GM21390 (cell line): ENCODE data around the gene AQP6.

Experiments
- ATAC-seq: cut with Tn5 transposase; IDR thresholded peaks from one replicate; pipeline ENCODE4 v1.9.1; 2021; ENCODE audit not compliant: unreplicated experiment

The AQP6 gene

DNA sequence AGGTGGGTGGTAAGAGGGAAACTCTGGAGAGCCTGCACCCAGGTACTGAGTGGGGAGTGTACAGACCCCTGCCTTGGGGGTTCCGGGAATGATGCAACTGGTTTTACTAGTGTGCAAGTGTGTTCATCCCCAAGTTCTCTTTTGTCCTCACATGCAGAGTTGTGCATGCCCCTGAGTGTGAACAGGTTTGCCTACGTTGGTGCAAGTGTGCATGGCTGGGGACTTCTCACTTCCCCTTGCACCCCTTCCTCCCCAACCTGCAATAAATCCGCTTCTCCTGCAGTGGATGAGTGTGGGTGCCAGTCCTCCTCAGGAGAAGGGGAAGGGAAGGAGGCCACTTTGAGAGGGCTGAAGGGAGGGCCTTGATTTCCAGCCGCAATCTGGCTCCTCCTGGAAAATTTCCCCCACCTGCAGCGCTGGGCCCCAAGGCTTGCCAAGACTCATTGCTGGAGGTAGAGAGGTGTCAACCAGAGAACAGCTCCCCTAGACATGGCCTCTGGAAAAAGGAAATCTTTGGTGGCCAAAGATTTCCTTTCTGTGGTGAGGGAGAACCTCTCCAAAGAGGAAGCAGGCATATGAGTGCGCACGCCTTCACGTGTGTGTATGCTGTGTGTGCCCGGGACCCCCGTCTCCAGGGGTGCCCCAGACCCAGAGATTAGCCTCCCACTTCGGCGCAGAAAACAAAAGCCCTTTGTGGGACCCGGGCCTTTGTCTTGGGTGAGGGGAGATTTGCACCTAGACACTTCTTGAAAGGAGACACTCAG is 16.7 kb upstream of the AQP6 start:
- no peak for ATAC-seq

DNA sequence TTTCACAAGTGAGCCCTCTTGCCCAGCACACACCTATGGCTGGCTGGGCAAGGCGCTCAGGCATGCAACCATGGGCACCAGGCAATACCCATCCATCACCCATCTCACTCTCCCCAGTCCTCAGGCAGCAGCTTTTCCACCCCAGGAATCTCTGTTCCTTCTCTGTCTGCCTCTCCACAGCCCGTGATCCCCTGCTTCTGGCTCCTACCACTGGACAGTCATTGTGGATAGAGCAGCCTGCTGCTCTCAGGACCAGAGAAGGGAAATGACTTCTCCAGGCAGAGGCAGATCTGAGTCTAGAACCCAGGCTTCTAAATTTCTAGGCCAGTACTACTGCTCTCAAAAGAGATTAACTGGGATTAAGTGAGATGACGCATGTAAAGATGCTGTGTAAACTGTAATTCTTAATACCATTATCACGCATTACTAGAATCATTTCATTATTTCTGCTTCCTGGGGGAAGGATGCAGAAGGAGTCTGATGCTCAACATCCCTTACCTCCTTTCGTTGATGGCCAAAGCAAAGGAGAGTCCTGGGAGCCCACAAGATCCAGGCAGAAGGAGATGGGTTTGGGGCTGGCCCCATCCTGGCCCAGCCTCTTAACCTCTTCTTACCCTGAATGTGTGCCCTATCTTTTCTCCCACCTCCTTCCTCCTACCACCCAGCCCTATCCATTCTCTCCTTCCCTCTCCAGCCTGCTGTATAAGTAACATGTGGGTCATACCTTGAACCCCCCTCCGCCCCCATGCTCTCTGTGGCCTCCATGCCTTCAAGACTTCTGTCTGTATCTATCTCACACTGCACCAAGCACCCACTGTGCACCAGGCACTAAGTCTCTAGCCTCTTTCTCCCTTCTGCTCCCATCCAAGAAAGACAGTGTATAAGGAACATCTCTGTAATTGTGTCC is 15.8 kb upstream of the AQP6 start:
- no peak for ATAC-seq

DNA sequence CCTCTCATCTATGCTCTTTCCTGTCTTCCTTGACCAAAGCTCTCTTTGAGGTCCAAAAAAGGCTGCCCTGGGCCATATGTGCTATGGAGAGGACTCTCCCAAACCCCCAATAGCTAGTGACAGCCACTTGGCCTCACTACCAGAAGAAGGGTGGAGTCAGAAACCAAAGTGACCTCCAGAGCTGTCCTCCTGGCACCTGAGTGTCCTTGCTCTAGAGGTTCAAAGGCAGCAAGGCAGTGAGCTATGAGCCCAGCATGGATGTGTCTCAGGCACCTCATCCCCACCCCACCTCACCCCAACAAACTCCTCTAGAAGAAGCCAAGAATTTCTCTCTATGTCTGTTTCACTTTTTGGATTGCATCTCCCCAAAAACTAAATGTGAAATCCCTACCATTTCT is 15.2 kb upstream of the AQP6 start:
- ATAC-seq: no peak

DNA sequence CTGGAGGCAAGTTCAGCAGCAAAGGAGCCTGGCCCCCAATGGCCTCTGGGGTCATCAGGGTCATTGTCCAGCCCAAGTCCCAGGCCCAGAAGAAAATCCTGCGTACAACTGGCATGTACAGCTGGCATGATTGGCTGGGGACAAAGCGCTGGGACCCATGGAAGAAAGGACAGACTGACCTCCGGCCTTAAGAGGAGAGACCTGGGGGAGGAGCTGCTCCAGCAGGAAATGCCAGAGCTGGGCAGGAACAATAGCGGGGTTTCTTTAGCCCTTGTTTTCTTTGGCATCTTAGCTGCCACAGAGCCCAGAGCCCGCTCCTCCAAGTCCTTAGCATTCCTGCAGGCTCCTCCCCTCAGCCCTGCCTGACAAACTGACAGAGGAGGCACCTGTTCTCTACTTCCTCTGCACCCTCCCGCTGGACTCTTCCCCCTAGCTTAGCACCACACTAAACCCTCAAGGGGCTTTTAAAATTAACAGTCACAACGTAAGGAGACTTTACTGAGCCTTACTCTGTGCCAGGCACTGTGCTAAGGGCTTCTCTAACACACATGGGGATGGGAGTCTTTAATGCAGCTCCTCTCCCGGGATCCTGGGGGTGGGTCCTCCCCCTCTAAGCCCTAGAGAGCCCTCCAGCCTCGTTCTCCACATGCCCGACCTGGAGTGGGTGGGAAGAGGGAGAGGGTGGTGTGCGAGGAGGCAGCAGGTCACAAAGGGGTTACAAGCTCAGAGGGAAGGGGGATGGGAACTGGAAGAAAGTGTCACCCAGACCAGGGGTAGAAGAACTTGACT is 12.9 kb upstream of the AQP6 start:
- ATAC-seq: no peak

DNA sequence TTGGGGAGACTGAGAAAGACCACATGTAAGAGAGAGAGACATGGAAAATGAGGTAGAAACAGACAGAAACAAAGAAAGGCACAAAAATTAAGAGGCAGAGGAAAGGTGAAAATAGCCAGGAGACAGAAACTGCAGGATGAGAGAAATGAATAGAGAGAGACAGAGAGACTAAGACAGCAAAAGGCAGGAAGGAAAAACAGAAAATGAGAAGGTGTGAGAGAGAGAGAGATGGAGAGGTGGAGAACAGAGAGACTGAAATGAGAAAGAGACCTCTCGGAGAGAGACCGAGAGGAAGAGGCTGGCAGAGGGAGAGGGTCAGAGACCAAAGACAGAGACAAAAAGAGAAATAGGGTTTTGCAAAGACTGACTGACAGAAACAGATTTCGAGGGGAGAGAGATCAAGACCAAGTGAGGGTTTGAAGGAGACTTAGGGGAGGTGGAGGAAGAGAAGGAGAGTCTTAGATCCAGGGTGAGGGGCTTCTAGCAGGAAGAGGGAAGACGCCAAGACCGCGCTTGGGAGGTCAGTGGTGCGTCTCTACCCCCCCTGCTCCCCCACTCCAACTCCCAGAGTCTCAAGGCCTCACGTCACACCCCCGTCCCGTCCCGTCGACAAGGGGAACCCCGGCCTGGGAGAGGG is 12.2 kb upstream of the AQP6 start:
- ATAC-seq: no peak

DNA sequence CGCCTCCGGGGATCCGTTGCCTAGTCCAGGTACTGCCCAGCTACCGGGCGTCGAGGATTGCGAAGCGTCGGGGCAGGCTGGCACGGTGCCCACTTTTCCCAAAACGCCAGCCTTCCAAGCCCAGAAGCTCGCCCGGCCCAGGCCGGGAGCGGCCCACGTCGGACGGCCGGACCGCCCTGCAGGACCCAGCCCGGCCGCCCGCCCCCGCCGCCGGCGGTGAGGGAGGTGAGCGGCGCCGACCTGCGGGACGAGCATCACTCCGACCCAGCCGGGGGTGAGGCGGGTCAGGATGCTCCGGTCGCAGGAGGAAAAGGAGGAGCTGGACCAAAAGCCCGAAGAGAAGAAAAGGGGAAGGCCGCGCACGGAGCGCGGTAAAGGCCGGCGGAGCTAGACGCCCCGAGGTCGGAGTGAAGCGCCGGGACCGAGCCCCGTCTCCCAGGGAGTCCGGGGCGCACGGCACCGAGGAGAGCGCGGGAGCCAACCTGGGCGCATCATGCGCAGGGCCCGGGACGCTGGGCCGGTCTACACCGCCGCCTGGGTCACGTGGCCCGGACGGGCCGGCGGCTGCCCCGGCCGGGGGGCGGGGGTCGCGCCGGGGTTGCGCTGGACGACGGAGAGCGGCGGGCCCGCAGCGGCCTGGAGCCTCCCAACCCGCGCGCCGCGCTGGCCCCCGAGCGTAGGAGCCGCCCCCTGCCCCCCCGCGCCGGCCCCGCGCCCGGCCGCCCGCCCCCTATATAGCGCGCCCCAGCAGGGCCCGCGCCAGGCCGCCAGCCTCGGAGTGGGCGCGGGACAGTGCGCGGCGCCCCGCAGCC is 11.4 kb upstream of the AQP6 start, which contains the start of gene AQP5:
AQP5 (plus strand) TSS at position 762 of the 812 bp plus-strand sequence. CDS start 146 bp downstream, outside the sequence.
- no peak for ATAC-seq

DNA sequence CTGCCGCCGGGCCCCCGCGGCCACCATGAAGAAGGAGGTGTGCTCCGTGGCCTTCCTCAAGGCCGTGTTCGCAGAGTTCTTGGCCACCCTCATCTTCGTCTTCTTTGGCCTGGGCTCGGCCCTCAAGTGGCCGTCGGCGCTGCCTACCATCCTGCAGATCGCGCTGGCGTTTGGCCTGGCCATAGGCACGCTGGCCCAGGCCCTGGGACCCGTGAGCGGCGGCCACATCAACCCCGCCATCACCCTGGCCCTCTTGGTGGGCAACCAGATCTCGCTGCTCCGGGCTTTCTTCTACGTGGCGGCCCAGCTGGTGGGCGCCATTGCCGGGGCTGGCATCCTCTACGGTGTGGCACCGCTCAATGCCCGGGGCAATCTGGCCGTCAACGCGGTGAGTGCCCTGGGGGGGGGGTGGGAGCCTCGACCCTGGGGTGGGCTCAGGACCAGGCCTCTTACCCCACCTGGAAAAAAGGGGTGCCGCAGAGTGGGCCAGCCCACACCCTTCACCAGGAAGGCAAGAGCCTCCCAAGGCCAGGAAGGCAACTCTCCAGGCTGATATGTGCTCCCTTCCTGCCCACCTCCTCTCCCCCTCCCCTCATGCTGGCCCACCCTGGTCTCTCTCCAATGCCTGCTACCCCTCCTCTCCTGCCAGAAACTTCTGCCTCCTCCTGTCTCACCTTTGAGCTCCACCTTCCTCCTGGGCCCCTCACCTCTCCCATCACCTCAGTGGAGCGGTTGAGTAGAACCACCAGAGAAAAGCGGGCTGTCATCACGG is 10.6 kb upstream of the AQP6 start:
- no peak for ATAC-seq

DNA sequence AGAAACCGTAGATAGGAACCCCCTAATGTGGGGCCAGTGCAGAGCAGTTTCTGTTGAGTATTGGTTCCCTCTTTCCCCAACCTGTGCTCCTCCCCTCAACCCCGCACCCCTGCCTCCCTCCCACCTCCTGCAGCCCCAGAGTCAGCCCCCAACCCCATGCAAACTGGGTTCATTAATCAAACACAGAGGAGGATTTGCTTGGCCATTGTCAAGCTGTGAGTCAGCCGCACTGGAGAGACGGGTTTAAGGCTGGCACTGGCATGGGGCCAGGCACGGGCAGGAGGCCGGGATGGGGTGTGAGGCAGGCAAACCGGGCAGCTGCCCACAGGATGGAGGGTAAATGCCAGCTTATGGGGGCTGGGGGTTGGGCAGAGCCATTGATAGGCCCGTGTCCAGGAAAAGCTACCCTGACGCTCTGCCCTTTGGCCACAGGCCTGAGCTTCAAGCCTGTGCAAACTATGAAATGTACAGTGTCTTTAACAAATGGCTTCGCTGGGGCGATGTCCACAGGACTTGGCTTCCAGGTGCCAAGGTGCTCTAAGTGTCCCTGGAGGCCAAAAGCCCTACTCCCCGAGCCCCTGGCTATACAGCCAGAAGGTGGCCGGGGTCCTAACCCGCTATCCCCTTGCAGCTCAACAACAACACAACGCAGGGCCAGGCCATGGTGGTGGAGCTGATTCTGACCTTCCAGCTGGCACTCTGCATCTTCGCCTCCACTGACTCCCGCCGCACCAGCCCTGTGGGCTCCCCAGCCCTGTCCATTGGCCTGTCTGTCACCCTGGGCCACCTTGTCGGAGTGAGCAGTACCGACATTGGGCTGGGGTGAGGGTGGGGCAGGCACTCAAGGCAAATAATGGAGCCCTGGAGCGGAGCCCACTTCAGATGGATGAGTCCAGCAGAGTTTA is 9.6 kb upstream of the AQP6 start:
- ATAC-seq: no peak

DNA sequence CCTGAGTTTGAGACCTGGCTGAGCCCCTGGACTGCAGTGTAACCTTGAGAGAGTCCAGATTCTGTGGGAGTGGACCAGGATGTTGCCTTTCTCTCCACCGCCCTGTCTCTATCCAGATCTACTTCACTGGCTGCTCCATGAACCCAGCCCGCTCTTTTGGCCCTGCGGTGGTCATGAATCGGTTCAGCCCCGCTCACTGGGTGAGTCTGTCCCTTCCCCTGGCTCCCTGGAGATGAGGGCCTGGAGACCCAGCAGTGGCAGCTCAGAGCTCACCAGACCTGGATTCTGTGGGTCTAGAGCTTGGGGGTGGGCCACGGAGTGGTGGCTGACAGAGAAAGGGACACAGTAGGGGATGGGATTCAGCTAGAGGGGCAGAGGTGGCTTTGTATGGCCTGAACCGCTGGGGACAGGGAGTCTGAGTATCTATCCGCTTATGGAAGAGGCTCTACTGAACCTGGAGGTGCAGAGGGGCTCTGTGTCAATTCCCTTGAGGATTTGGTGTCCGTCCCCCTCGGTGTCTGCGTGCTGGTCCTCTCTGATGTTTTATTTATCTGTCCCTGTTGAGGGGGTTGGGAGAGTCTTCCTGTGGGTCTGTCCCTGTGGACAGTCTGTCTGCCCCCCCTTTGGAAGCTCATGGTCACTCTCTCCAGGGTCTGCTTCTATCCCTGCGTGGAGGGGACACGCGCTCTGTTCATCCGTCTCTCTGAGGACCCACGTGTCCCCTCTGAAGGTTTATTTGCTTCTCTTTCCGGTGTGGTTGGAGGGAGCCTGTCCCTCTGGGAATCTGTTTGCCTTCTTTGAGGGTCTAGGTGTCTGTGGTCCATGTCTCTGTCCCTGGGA is 8.6 kb upstream of the AQP6 start:
- no peak for ATAC-seq

DNA sequence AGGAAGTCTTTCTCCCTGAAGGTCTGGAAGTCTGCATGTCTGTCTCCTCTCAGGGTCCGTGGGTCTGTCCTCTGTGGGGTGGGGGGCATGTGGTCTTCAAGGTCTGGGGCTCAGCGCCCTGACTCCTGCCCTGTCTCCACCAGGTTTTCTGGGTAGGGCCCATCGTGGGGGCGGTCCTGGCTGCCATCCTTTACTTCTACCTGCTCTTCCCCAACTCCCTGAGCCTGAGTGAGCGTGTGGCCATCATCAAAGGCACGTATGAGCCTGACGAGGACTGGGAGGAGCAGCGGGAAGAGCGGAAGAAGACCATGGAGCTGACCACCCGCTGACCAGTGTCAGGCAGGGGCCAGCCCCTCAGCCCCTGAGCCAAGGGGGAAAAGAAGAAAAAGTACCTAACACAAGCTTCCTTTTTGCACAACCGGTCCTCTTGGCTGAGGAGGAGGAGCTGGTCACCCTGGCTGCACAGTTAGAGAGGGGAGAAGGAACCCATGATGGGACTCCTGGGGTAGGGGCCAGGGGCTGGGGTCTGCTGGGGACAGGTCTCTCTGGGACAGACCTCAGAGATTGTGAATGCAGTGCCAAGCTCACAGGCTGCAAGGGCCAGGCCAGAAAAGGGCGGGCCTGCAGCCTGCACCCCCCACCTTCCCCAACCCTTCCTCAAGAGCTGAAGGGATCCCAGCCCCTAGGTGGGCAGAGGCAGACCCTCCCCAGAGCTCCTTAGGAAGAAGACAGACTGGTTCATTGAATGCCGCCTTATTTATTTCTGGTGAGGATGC is 7.7 kb upstream of the AQP6 start:
- no peak for ATAC-seq

DNA sequence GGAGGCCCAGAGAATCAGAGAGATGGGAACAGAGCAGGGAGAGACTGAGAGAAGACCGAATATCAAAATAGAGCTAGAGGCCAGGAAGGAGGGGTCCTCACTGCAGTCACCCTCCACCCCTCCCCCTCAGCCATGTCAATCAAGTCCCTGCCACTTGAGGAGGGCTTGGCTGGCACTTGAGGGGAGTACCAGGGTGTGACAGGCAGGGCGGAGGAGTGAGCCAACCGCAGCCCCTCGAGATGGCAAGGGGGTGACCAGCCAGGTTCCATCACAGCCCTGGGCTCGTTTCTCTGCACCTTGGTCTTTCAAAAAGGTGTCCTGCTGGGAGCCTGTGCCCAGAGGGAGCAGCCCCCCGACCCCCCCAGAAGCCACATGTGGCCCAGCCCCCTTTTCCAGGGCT is 6.9 kb upstream of the AQP6 start:
- ATAC-seq: no peak

DNA sequence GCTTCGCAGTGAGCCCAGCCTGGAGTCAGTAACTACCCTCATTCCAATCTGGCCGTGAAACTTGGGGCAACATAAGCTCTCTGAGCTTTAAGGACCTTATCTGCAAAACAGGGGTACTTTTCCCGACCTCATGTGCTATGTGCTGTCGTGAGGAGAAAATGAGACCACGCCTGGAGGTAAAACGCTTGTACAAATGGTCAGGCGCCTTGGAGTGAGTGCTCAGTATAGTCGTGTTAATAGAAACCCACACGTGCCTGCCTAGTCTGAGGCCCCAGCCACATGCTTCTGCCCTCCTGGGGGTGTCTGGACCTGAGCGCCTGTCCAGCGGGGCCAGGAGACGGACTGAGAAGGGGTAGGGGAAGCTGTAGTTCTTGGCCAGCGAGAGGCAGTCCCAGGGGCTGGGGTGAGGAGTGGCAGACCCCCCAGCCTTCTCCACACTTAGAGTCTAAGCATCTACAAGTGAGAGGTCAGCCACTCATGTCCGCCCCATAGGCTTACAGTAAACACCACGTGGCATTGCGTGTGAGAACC is 6.2 kb upstream of the AQP6 start:
- no peak for ATAC-seq

DNA sequence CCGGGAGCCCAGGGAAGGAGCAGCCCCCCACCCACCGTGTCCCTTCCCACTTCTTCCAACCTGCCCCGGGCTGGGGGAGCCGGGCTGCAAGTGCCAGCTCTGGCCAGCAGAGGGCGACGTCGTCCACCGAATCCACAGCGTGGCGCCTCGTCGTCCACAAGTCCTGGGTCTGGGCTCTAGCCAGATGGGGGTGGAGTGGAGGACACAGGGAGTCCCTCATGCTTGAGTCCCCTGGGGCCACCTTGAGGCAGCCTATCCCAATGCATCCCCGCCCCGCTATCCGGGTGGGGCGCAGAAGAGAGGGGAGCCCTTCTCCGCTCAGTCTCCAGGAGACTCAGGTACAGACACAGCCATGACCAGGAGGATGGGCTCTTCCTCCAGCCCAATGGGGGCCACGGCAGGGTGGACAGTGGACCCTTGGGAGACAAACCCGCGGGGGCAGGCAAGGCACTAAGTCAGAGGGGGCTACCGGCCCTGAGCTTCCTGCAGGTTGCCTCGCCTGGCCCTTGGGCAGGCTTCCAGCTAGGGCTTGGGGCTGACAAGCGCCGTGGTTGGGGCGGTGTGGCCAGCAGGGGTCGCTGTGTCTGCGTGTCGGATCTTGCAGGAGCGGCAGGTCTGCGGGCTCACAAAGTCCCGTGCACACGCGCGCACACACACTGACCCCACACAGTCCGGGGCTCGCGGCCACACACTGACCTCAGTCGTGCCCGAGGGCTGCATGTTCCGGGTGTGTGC is 5.5 kb upstream of the AQP6 start:
- peak; percentile 65 for ATAC-seq

DNA sequence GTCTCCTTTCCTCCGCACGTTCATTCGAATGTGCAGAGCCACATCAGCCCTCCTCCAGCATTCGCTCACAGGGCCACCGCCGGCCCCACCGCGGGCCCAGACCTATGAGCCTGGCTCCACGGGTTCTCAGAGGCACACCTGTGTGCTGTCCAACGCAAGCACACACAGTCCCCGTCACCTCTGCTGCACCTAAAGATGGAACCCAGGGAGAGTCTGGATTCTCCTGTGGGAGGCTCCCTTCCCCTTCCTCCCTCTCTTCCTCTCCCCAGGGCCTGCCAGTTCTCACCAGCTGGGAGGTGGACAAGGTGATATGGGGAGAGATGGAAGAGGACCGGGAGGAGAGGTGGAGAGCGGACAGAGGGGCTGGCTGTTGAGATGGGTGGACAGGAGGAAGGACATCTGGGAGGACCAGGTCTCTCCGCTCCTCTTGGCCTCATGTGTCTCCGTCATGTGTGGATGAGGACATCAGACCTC is 4.9 kb upstream of the AQP6 start:
- ATAC-seq: no peak

DNA sequence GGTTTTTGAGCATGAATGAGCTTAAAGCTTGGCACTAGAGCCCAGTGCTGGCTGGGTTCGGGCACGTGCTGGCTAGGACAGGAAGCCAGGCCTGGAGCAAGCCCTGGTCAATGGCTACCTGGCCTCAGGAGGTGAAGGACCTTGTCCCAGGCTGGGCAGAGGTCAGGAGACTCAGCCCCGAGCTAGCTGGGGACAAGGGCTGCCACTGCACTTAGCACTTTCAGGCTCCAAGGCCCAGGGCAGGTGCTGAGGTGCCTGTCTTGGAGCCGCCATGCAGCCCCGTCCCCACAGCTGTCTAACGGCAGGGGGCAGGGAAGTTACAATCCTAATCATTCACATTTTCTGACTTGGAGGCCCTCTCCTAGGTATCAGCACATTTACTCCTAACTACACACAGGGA is 4.3 kb upstream of the AQP6 start:
- no peak for ATAC-seq

DNA sequence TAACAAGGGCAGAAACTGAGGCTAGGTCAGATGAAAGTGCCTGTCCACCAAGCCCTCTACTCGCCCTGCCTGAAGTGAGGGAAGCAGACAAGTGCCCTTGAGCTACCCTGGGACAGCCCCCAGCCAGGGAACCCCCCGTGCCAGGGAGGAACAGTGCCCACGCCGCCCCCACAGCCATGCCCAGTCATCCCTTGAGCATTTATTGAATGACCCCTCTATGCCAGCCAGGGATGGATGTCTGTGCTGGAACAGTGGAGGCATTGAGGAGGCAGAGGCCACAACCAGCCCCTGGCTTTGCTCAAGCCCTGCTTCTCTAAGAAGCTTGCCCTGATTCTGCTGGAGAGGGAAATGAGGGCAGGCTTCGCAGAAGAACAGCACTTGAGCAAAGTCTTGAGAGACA is 3.7 kb upstream of the AQP6 start:
- ATAC-seq: no peak
